Spinal cord (tissue), 10 donors: ENCODE measurements around the gene PARVG. TPM values are rescaled to one million over a fixed set of nuclear protein-coding genes. Genes with fewer than 3 reads are reported as not detected.

Source experiments
- DNase-seq, 6 donors: peaks; one replicate each; pipeline versions ENCODE4 v3.0.0 to v3.0.0-alpha.2; 2013 to 2015; ENCODE audit warnings: low spot score in 6 of 6, low read depth in 4 of 6
- H3K27ac ChIP-seq: one replicate; pipeline ENCODE4 v1.5.1; 2013; ENCODE audit warnings: low read depth, low read length, control low read depth
- H3K27me3 ChIP-seq: one replicate; pipeline ENCODE4 v1.6.1; 2013; ENCODE audit warnings: low read length; ENCODE audit not compliant: control insufficient read depth, insufficient read depth
- H3K36me3 ChIP-seq: one replicate; pipeline ENCODE4 v1.6.1; 2013; ENCODE audit warnings: low read length; ENCODE audit not compliant: control insufficient read depth, insufficient read depth
- H3K4me1 ChIP-seq: one replicate; pipeline ENCODE4 v1.6.1; 2013; ENCODE audit warnings: low read length; ENCODE audit not compliant: control insufficient read depth, insufficient read depth
- H3K4me3 ChIP-seq: one replicate; pipeline ENCODE4 v1.5.1; 2013; ENCODE audit warnings: low read depth, low read length, control low read depth
- H3K9me3 ChIP-seq: one replicate; pipeline ENCODE4 v1.6.1; 2013; ENCODE audit warnings: low read length; ENCODE audit not compliant: control insufficient read depth, insufficient read depth
- WGBS: methylation state at CpG from one replicate; pipeline ENCODE4 v1.1.5; 2013; ENCODE audit warnings: missing lambda C conversion rate; ENCODE audit not compliant: insufficient coverage; 5-methylcytosine and 5-hydroxymethylcytosine counted together
- polyA plus RNA-seq, 2 donors: library from polyadenylated mRNA; unstranded; fragments of 120-200 nt; gene quantifications; one replicate each; pipeline ENCODE4 v1.2.1, GENCODE V29; 2013; ENCODE audit not compliant: insufficient read length in 2 of 2
- total RNA-seq, 2 donors: library from RNA; depleted of rRNA in 1 of 2; stranded (reverse); fragments of 120-200 nt in 1 of 2; fragments of >200 nt in 1 of 2; gene quantifications; one replicate each; pipeline versions ENCODE4 v1.2.3 to v1.2.4, GENCODE V29; 2013 to 2014
- donor health status: healthy.

Gene PARVG
- total and polyA plus RNA-seq, 4 donors: 5.8 to 7.3 (median 6.5) TPM

GRCh38 chr22:44213489-44214043 is 32.8 kb downstream of the PARVG start:
- no peaks in the 10 kb centered on the region for H3K4me1 ChIP-seq
- 74% methylated on average over 3 of the region's 3 CpGs for WGBS

GRCh38 chr22:44214187-44214586 is 33.5 kb downstream of the PARVG start:
- Histone ChIP-seq H3K4me1 (no peaks in the 10 kb centered on the region), H3K9me3 (no peaks in the 10 kb centered on the region), H3K36me3 (no peaks in the 10 kb centered on the region), H3K27me3 (no peaks in the 10 kb centered on the region), H3K27ac (no peak overlapping the region), H3K4me3 (no peak overlapping the region)
- 90% methylated on average over 2 of the region's 3 CpGs for WGBS
- no peak for DNase-seq

More at GRCh38 chr22:44213489-44214043, 32.8 kb downstream of the PARVG start:
- Histone ChIP-seq H3K36me3 (no peaks in the 10 kb centered on the region), H3K9me3 (no peaks in the 10 kb centered on the region), H3K27ac (no peak overlapping the region), H3K27me3 (no peaks in the 10 kb centered on the region), H3K4me3 (no peak overlapping the region)
- DNase-seq: no peak

GRCh38 chr22:44214764-44215163 is 34.0 kb downstream of the PARVG start:
- Histone ChIP-seq H3K27me3 (no peaks in the 10 kb centered on the region), H3K9me3 (no peaks in the 10 kb centered on the region), H3K4me1 (no peaks in the 10 kb centered on the region), H3K4me3 (no peak overlapping the region), H3K36me3 (no peaks in the 10 kb centered on the region), H3K27ac (no peak overlapping the region)
- WGBS: 87% methylated on average over 3 of the region's 6 CpGs
- no peak for DNase-seq

- no peaks in the 10 kb centered on the region for H3K36me3 ChIP-seq
- no peaks in the 10 kb centered on the region for H3K9me3 ChIP-seq
- H3K27me3 ChIP-seq: no peaks in the 10 kb centered on the region
- 93% methylated on average over 2 of the region's 4 CpGs for WGBS
- H3K27ac ChIP-seq: no peak overlapping the region
- DNase-seq: no peak
- no peak overlapping the region for H3K4me3 ChIP-seq
- H3K4me1 ChIP-seq: no peaks in the 10 kb centered on the region
Observed at GRCh38 chr22:44215287-44215686, 34.6 kb downstream of the PARVG start.

- H3K27ac ChIP-seq: no peak overlapping the region
- H3K9me3 ChIP-seq: no peaks in the 10 kb centered on the region
- H3K4me1 ChIP-seq: no peaks in the 10 kb centered on the region
- no peak for DNase-seq
- H3K4me3 ChIP-seq: no peak overlapping the region
- no peaks in the 10 kb centered on the region for H3K27me3 ChIP-seq
- H3K36me3 ChIP-seq: no peaks in the 10 kb centered on the region
- WGBS: 83% methylated on average over 7 of the region's 7 CpGs
Observed at GRCh38 chr22:44217346-44217745, 36.6 kb downstream of the PARVG start.

GRCh38 chr22:44218071-44218470 is 37.3 kb downstream of the PARVG start:
- H3K4me1 ChIP-seq: no peaks in the 10 kb centered on the region
- no peaks in the 10 kb centered on the region for H3K36me3 ChIP-seq
- no peak overlapping the region for H3K4me3 ChIP-seq
- no peaks in the 10 kb centered on the region for H3K27me3 ChIP-seq
- 89% methylated on average over 6 of the region's 6 CpGs for WGBS
- no peak for DNase-seq
- no peaks in the 10 kb centered on the region for H3K9me3 ChIP-seq
- H3K27ac ChIP-seq: no peak overlapping the region

GRCh38 chr22:44219101-44219870 is 38.6 kb downstream of the PARVG start:
- Histone ChIP-seq H3K27me3 (no peaks in the 10 kb centered on the region), H3K4me1 (no peaks in the 10 kb centered on the region), H3K4me3 (no peak overlapping the region), H3K9me3 (no peaks in the 10 kb centered on the region), H3K27ac (no peak overlapping the region), H3K36me3 (no peaks in the 10 kb centered on the region)
- WGBS: 88% methylated on average over 12 of the region's 21 CpGs
- DNase-seq: no peak

GRCh38 chr22:44220727-44221680 is 40.3 kb downstream of the PARVG start:
- Histone ChIP-seq H3K27me3 (no peaks in the 10 kb centered on the region), H3K4me1 (no peaks in the 10 kb centered on the region), H3K36me3 (no peaks in the 10 kb centered on the region), H3K27ac (no peak overlapping the region), H3K9me3 (no peaks in the 10 kb centered on the region), H3K4me3 (no peak overlapping the region)
- WGBS: 77% methylated on average over 13 of the region's 23 CpGs
- no peak for DNase-seq

GRCh38 chr22:44221710-44222475 is 41.2 kb downstream of the PARVG start:
- Histone ChIP-seq H3K27ac (no peak overlapping the region), H3K9me3 (no peaks in the 10 kb centered on the region), H3K36me3 (no peaks in the 10 kb centered on the region), H3K27me3 (no peaks in the 10 kb centered on the region), H3K4me3 (no peak overlapping the region), H3K4me1 (no peaks in the 10 kb centered on the region)
- DNase-seq: no peak
- WGBS: 95% methylated on average over 11 of the region's 11 CpGs
